Renal pelvis (tissue), 12 donors: ENCODE results near the gene QSOX2. TPM values are rescaled to one million over a fixed set of nuclear protein-coding genes. Genes with fewer than 3 reads are reported as not detected.

Experiments used
- DNase-seq: peaks from one replicate; pipeline ENCODE4 v3.0.0-alpha.2; 2013
- long read RNA-seq, 16 experiments: transcript quantifications; one replicate each; lab custom pipeline, GENCODE V29; 2026
- polyA plus RNA-seq, 3 donors: library from polyadenylated mRNA; unstranded; fragments of 120-200 nt; gene quantifications; one replicate each; pipeline ENCODE4 v1.2.1, GENCODE V29; 2013; ENCODE audit not compliant: insufficient read length in 3 of 3

The QSOX2 gene, protein sequence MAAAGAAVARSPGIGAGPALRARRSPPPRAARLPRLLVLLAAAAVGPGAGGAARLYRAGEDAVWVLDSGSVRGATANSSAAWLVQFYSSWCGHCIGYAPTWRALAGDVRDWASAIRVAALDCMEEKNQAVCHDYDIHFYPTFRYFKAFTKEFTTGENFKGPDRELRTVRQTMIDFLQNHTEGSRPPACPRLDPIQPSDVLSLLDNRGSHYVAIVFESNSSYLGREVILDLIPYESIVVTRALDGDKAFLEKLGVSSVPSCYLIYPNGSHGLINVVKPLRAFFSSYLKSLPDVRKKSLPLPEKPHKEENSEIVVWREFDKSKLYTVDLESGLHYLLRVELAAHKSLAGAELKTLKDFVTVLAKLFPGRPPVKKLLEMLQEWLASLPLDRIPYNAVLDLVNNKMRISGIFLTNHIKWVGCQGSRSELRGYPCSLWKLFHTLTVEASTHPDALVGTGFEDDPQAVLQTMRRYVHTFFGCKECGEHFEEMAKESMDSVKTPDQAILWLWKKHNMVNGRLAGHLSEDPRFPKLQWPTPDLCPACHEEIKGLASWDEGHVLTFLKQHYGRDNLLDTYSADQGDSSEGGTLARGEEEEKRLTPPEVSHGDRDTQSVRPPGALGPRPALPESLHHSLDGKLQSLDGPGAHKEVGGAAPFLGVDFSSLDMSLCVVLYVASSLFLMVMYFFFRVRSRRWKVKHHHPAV
- 10 to 100 TPM; 17.4 to 19.2 (median 18.8) TPM for polyA plus RNA-seq
- long read RNA-seq, donor 1, result 0 reads
- long read RNA-seq, donor 2, full-length matches to known transcripts, result 3 of 3 reads
- long read RNA-seq, donor 2, partial matches to known transcripts, result 0 of 3 reads
- long read RNA-seq, donor 2, other reads (novel, unspliced or antisense), result 0 of 3 reads
- long read RNA-seq, donor 3, full-length matches to known transcripts, result 2 of 2 reads
- long read RNA-seq, donor 3, partial matches to known transcripts, result 0 of 2 reads
- long read RNA-seq, donor 3, other reads (novel, unspliced or antisense), result 0 of 2 reads
- long read RNA-seq, donor 4, full-length matches to known transcripts, result 2 of 2 reads
- long read RNA-seq, donor 4, partial matches to known transcripts, result 0 of 2 reads
- long read RNA-seq, donor 4, other reads (novel, unspliced or antisense), result 0 of 2 reads
- long read RNA-seq, donor 5, full-length matches to known transcripts, result 1 of 1 reads
- long read RNA-seq, donor 5, partial matches to known transcripts, result 0 of 1 reads
- long read RNA-seq, donor 5, other reads (novel, unspliced or antisense), result 0 of 1 reads
- long read RNA-seq, donor 6, result 0 reads
- long read RNA-seq, donor 7, result 0 reads
- long read RNA-seq, donor 8, result 0 reads
- long read RNA-seq, donor 9, full-length matches to known transcripts, result 1 of 1 reads
- long read RNA-seq, donor 9, partial matches to known transcripts, result 0 of 1 reads
- long read RNA-seq, donor 9, other reads (novel, unspliced or antisense), result 0 of 1 reads
- long read RNA-seq, donor 10, result 0 reads
- long read RNA-seq, donor 11, full-length matches to known transcripts, result 2 of 2 reads
- long read RNA-seq, donor 11, partial matches to known transcripts, result 0 of 2 reads
- long read RNA-seq, donor 11, other reads (novel, unspliced or antisense), result 0 of 2 reads
- long read RNA-seq, donor 12, result 0 reads
- long read RNA-seq, donor 13, full-length matches to known transcripts, result 1 of 1 reads
- long read RNA-seq, donor 13, partial matches to known transcripts, result 0 of 1 reads
- long read RNA-seq, donor 13, other reads (novel, unspliced or antisense), result 0 of 1 reads
- long read RNA-seq, donor 14, result 0 reads
- long read RNA-seq, donor 15, result 0 reads
- long read RNA-seq, donor 16, result 0 reads

- no peak for DNase-seq
These were observed at the start of gene QSOX2 for GRCh38 chr9:136245219-136246150. Gene QSOX2 (minus strand): TSS chr9:136245812. CDS start chr9:136245803, 9 bp downstream.

DNA sequence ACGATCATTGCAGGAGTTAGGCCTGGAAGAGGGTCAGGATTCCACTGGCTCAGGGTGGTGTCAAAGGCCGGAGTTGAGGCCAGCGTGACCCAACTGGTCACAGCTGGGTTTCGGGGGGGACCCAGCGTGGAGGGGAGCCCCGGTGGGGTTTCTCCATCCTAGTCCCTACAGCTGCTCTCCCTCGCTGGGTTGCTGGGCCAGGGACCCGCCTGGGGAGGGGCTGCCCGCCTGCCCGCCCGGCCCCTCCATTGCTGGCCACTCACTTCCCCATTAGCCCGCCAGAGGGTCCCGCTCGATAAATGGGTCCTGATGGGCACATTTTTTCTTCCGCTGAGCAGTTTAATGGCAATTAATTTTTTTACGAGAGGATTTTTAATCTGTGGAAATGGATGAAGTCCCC lies 49.4 kb upstream of the QSOX2 start:
- DNase-seq, result no peak

DNA sequence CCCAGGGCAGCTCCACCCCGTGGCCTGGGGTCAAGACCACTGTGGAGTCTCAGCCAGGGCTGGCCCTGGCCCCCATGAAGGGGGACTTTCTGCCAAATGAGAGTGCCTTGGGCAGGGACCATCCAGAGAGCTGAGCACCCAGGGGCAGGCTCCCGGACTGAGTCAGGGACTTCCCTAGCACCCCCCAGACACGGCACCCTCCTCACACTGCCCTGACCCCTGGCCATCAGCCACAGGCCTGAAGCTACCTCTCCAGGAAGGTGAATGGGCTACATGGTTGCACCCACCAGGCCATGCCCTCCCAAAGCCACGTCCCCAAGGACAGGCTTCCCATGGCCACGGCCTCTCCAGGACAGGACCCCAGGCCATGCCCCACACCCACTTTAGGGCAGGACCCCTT lies 48.8 kb upstream of the QSOX2 start:
- no peak for DNase-seq

DNA sequence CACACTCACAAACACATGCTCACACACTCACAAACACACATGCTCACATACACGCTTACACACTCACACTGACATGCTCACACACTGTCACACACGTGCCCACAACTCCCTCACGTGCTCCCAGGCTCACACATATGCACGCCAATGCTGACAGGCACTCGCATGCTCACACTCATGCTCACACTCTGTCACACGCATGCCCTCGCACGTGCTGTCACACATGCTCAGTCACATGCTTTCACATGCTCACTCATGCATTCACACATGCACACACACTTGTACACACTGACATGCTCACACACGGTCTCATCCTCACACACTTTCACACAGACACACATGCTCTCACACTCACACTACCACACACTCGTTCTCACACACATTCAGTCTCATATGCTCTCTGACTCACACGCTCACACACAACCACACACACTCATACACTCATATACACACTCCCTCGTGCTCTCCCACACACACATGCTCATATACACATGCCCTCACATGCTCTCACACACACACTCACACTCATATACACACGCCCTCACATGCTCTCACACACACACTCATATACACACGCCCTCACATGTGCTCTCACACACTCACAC lies 48.0 kb upstream of the QSOX2 start:
- no peak for DNase-seq

DNA sequence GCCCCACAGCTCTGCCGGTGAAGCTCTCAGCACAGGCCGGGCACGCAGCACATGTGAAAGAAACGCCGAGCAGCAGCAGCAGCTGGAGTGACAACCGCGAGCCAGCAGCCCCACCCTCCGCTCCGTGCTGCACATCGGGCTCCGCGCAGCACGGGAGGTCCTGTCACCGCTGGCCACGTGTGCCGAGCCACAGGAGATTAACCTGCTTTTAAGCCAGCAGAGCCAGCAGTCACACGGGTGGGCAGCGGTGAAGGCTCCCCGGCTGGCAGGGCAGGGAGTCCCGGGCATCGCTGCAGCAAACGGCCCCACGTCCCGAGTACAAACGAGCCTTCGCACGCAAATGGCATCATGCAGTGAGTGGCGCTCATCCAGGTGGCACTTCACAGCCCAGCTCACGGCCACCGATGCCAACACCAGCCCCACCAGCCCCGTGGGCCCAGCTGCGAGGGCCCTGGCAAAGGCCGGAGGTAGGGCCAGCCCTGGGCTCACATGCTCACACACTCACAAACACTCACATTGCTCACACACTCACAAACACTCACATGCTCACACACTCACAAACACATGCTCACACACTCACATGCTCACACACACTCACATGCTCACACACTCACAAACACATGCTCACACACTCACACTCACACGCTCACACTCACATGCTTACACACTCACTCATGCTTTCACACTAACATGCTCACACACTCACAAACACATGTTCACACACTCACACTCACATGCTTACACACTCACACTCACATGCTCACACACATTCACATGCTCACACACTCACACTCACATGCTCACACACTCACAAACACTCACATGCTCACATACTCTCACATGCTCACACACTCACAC lies 47.2 kb upstream of the QSOX2 start:
- DNase-seq, result no peak

- DNase-seq, result no peak
These were observed 46.5 kb upstream of the QSOX2 start for GRCh38 chr9:136292026-136292538.

- DNase-seq, result no peak
These were observed 45.9 kb upstream of the QSOX2 start for GRCh38 chr9:136291306-136292025.

DNA sequence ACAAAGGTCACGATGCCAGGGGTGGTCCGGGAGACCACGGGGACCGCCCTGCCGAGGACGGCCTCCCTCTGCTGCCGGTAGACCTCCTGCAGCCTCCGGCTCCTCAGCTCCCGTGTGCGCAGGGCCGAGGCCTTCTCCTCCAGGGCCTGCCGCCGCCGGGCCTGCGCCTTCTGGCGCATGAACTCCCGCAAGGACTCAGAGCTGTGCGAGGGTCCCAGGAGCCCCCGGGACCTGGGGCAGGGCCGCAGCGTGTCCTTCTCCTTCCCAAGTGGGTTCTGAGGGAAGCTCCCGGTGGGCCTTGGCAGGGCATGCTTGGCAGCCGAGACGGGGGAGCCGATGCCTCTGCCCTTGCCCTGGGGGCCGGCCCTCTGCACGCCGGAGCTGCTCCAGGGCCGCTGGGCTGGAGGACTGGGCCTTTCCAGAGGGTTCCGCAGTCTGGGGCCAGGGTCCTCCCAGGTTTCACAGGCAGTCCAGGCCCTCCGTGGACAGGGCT lies 44.9 kb upstream of the QSOX2 start:
- DNase-seq, result no peak

DNA sequence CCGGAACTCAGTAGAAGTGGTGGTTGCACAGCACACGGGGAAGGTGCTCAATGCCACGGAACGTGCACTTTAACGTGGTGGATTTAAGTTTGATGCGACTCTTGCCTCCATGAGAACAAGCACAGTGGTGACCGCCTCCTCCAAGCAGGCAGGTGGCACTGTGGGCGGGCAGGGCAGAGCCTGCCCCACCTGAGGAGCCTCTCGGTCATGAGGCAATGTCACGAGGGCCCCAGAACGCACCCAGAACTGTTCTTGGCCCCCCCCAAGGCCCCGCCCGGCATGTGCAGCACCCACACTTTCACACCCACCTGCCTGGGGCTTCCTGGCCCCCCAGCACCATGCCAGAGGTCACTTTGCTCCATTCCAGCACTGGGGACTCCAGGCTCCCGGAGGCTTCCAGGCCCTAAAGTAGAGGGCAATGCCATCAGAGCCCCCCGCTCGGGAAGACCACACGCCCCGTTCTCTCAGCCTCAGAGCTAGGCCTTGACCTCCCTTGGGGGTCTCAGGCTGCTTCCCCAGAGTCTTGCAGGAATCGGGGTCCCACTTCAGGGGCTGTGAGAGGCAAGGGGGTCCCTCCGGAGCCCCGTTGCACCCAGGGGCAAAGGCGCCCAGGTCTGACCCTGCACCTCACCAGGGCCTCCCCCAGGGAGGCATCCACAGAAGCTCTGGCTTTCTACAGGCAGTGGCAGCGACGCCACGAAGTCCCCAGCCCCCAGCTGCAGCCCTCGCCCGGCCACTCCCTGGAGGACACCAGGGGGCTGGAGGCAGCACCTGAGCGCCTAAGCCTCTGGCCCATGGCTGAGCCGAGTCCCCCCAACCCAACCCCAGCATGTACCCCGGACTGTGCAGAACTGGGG lies 44.3 kb upstream of the QSOX2 start:
- DNase-seq, result no peak

GRCh38 chr9:136287960-136288753 lies 42.5 kb upstream of the QSOX2 start:
- DNase-seq, result no peak

GRCh38 chr9:136286987-136287379 lies 41.4 kb upstream of the QSOX2 start:
- DNase-seq, result no peak

- DNase-seq, result no peak
These were observed 40.9 kb upstream of the QSOX2 start for GRCh38 chr9:136286359-136286986.

DNA sequence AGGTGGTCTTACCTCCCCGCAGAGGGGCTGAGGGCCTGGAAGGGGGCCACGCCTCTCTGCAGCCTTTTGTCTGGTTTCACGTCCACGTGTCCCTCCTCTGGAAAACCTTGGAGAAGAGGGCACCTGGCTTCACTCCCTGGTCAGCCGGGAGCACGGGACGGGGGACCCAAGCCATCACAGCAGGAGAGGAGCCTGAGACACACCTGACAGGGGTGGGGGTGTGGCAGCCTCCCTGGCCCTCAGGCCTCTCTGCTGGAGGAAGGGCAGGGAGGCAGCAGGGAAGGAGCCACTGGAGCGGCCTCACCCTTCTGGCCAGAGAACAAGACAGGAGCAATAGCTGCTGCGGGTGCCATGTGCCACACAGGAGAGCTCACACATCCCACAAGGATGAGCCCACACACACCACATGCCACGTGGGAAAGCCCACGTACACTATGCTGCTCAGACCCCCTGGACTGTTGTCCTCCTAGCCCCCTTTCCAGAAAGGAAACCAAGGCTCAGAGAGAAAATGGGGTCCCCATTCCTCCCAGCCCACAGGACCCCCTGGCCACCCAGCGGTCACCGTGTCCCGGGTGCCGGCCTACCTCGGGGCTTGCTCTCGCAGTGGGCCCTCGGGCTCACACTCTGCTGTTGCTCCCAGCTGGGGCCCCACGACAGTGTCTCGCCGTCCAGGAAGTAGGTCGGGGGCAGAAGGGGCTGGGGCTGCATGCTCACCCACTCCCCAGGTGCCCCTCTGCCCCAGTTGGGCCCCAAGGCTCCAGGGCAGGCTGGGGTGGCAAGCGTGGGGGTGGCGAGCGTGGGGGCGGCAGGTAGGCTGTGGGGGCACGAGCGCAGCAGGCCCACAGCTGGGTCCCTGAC lies 40.1 kb upstream of the QSOX2 start:
- no peak for DNase-seq

- DNase-seq, result no peak
These were observed 39.3 kb upstream of the QSOX2 start for GRCh38 chr9:136284951-136285350.
